ENCODE results near the gene IPO5. TPM values are rescaled to one million over a fixed set of nuclear protein-coding genes. Genes with fewer than 3 reads are reported as not detected.

Gene IPO5
- total and polyA plus RNA-seq, 2 of the 8 experiments (the other 6 are each of a cell fraction or from before 2014, with no cell fraction given): 143 to 410 TPM

- TF ChIP-seq SP2 (IDR thresholded peaks at IDR 0.05; ENCODE audit: low read length) (no peak), RXRA (IDR thresholded peaks at IDR 0.05; ENCODE audit: insufficient read depth, low read depth, low read length) (no peak), MAFK (IDR thresholded peaks at IDR 0.05; ENCODE audit: low read depth, low read length) (no peak), E2F6 (IDR thresholded peaks at IDR 0.05) (no peak), ATF3 (IDR thresholded peaks at IDR 0.05; ENCODE audit: insufficient read depth, low read depth, low read length) (no peak), POU5F1 (IDR thresholded peaks at IDR 0.05; ENCODE audit: low read depth, low read length) (no peak)
These were observed 20.8 kb upstream of the IPO5 start (continued) for GRCh38 chr13:97932647-97933046.
